ENCODE data around the gene ARHGAP23.

DNA sequence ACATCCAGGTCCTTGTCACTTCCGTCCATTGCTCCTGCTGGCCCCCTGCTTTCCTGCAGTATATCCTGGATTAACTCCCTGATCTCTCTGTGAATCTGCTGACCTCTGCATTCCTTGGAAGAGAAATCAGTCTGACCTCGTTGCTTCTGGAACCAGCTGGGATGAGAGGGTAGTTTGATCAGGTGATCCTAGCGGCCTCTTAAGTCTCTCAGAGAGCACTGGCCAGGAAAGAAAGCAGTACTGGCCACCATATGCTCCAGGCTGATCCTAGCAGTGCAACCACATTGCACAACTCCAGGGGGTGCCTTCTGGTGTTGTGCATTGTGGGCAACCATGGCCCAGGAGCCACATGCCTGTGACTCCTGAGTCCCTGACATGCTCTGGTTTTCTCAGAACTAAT lies 79.2 kb downstream of the ARHGAP23 start:
- TF ChIP-seq MAX (IDR thresholded peaks at IDR 0.05; ENCODE audit: insufficient read depth, insufficient read length) (no peak), EZH2 (IDR thresholded peaks at IDR 0.05; ENCODE audit: borderline replicate concordance, low read depth, low read length, severe bottlenecking) (no peak), POLR2AphosphoS5 (IDR thresholded peaks at IDR 0.05; ENCODE audit: insufficient read depth, low read depth, low read length) (no peak), POLR2A (IDR thresholded peaks at IDR 0.05; ENCODE audit: low read depth, low read length) (no peak), GATA2 (IDR thresholded peaks at IDR 0.05; ENCODE audit: insufficient read depth, insufficient read length, low read depth, low read length) (no peak)
- TF ChIP-seq, protein P1, sequence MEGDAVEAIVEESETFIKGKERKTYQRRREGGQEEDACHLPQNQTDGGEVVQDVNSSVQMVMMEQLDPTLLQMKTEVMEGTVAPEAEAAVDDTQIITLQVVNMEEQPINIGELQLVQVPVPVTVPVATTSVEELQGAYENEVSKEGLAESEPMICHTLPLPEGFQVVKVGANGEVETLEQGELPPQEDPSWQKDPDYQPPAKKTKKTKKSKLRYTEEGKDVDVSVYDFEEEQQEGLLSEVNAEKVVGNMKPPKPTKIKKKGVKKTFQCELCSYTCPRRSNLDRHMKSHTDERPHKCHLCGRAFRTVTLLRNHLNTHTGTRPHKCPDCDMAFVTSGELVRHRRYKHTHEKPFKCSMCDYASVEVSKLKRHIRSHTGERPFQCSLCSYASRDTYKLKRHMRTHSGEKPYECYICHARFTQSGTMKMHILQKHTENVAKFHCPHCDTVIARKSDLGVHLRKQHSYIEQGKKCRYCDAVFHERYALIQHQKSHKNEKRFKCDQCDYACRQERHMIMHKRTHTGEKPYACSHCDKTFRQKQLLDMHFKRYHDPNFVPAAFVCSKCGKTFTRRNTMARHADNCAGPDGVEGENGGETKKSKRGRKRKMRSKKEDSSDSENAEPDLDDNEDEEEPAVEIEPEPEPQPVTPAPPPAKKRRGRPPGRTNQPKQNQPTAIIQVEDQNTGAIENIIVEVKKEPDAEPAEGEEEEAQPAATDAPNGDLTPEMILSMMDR (IDR thresholded peaks at IDR 0.05; ENCODE audit: extremely low read depth in 1 of 2, insufficient read depth in 1 of 2, low read depth in 1 of 2, low read length in 2 of 2): peak in 1 of 2 donors; percentile 5
